GM19238 (cell line): ENCODE data around the gene RTCA.
"Not testable (repeated sequence)": the region's sequence is repeated elsewhere in the genome, so short reads cannot be mapped to it uniquely, and the experiment has no call there.

ENCODE experiments used
- DNase-seq: peaks from one replicate; pipeline ENCODE4 v3.0.0; 2011; ENCODE audit warnings: low spot score; ENCODE audit not compliant: insufficient read length

Gene RTCA

DNA sequence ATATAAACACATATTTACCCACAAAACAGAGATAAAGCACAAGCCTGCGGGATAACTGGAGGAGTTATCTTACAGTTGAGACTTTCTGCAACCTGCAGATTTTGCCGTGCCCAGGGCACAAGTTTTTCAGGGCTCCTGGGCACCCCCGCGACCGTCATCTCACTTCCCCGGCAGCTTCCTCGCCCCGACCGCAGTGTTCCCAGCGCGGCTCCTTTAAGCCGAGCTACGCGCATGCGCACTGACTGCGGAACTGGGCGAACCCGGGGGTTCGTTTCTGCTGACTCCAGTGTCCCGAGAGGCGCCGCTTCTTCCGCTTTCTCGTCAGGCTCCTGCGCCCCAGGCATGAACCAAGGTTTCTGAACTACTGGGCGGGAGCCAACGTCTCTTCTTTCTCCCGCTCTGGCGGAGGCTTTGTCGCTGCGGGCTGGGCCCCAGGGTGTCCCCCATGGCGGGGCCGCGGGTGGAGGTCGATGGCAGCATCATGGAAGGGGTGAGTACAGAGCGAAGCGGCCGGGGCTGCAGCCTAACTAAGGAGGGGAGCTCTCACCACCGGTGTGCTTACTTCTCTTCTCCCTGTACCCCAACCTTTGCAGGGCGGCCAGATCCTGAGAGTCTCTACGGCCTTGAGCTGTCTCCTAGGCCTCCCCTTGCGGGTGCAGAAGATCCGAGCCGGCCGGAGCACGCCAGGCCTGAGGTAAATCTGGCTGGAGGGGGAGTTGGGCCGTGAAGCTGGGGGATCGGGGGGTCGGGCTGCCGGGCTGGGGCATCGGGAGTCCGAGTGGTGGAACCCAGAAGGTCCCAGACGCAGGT lies at the start of gene RTCA:
Gene RTCA, plus strand, starts transcription at position 286 of the 810 bp plus-strand sequence. Its CDS starts 160 bp downstream, at position 446.
- peak; percentile 79 for DNase-seq

DNA sequence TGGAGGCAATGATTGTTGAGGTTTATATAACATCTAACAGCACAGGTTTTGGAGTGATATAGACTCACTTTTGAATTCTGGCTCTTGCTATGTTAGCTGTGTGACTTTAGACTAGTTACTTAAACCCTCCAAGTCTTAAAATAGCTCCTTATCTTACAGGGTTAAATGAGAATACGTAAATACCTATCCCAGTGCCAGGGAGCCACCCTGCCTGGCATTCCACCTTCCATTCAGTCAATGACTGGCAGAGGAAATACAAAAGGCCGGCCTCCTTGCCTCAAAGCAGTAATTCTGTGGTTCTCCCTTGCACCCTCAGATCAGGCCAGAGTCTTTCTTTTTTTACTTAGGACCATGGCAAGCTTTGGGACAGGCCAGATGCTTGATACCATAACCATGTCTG lies 48.2 kb upstream of the RTCA start:
- DNase-seq: no peak

DNA sequence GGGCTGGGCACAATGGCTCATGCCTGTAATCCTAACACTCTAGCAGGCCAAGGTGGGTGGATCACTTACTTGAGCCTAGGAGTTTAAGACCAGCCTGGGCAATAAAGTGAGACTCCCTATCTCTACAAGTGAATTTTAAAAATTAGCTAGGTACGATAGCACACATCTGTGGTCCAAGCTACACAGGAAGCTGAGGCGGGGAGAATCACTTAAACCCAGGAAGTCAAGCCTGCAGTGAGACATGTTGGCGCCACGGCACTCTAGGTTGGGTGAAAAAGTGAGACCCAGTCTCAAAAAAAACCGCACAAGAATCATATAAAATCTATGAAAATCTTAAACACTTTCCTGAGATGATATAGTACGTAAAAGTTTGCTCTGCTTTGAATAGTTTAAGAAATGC lies 46.6 kb upstream of the RTCA start:
- no peak for DNase-seq

DNA sequence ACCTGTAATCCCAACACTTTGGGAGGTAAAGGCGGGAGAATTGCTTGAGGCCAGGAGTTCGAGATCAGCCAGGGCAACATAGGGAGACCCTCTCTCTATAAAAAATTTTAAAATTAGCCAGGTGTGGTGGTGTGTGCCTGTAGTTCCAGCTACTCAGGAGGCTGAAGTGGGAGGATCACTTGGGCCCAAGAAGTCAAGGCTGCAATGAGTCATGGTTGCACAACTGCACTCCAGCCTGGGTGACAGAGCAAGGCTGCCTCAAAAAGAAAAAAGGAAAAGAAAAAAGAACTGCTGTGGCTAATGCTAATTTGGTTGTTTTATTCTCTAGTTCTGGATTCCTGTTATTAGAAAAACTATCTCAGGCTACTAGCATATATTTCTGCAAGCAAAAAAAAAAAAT lies 46.1 kb upstream of the RTCA start:
- no peak for DNase-seq

DNA sequence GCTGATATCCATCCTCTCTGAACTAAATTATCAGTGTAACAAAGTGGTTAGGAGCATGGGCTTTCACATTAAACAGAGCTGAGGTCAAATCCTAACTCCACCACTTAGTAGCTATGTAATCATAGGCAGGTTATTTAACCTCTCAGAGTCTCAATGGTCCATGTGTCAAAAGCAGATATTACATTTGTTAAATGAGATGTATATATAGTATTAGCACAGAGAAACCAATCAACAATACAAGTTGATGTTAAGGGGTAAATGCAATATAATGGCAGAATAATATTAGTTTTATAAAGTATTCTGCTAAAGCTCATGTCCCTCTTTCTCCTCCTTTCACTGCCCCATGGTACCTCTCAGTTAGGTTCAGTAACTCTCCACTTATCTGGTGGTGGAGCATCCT lies 43.6 kb upstream of the RTCA start:
- no peak for DNase-seq

DNA sequence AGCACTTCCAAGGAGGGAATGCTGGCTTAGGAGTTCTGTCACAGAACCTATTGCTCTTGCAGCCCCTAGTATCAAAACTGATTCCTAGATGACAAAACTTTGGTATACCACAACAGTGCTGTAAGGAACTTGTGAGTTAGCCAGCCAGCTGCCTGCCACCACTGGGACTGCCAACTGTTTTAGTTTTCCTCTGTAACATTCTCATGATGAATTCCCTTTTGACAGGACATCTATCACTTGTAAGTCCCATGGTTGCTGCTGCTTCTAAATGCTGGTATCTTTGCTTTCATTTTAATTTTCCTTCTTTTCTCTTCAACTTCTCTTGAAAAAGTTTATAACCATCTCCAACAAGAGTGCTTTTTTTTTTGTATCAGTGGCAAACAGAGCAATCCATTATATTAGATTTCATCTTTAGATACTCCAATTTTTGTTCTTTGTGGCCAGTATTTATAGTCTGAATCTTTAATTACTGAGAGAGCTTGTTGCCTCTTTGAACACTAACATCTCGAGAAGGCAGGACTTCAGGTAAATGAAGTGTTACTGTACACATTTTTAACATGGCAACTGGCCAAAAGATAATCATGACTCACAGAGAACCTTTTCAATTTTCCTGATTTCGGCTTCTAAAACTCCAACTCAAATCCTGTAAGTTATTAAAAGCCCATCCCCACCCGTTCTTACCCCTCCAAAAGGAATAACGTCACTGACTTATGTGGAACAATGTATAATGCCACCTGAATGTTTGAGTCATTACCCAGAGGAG lies 36.2 kb upstream of the RTCA start:
- DNase-seq: no peak

DNA sequence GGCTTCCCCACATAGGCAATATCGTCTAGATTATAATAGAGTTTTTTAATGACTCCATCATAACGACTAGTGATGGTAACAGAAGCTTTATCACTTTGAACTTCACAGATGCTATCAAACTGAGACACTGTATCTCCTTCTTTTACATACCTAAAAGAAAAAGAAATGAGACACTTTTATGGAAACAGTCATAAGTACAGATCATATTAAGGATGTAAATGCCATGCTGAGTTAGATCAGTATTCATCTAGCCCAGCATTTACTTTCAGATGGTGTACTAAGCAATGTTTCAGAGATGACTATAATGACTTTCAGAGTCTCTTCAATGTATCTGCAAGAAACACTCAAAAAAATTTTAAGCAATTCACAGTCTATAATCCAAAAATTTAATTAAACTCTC lies 35.3 kb upstream of the RTCA start:
- no peak for DNase-seq

DNA sequence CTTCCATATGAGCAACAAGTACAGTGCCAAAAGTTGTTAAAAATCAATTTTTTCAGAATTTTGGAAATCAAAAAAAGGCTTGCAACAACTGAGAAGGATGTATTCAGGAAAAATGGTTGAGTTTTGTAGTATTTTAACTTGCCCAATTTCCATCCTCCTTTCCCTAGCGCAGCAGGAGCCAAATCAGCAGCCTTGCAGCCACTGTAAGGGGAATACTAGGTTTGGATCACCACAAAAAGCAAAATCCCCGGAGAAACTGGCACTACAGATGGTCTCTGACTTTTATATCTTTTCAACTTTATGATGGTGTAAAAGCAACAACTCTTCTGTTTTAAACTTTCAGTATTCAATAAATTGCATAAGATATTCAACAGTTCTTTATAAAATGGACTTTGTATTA lies 34.3 kb upstream of the RTCA start:
- DNase-seq: no peak

DNA sequence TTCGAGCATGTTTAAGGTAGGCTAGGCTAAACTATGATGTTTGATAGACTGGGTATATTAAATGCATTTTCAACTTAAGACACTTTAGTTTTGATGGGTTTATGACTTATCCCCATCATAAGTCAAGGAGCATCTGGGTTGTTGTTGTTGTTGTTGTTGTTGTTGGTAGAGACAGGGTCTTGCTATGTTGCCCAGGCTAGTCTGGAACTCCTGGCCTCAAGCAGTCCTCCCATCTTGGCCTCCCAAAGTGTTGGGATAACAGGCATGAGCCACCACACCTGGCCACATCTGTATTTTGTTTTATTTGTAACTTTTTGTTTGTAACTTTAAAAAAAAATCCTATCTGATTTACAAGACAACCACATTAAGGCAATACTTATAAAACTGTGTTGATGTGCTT lies 33.9 kb upstream of the RTCA start:
- no peak for DNase-seq

DNA sequence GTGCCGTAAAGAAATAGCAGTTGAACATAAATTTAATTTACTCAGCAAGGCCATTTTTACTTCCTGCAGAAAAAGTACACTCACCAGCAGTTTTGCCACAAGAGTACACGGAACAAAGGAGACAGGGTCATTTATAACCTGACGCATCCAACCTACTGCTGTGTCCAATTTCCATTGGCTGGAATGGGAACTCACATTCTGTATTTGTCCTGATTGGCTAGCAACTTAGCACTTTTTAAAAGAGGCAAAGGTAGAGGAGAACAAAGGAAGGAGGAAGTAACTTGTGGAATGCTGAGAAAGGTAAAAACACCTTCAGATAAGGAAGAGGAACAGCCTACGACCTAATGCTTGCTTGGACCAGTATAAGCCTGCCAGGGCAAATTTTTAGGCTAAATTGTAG lies 32.5 kb upstream of the RTCA start:
- DNase-seq: not testable (repeated sequence)

DNA sequence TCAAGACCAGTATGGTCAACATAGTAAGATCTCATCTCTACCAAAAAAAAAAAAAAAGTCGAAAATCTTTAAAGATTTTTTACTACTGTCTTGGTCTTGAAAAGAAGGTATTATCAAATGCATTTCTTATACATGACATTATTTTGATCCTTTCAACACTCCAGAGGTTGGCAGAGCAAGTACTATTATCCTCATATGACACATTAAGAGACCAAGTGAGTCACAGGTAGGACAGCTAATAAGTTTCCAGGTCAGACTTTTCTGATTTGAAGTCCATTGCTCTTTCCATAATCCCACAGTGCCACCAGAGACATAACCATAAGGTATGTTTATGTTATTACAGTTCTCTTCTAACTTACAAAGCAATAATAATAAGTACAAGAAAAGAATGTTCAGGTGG lies 31.6 kb upstream of the RTCA start:
- DNase-seq: no peak

DNA sequence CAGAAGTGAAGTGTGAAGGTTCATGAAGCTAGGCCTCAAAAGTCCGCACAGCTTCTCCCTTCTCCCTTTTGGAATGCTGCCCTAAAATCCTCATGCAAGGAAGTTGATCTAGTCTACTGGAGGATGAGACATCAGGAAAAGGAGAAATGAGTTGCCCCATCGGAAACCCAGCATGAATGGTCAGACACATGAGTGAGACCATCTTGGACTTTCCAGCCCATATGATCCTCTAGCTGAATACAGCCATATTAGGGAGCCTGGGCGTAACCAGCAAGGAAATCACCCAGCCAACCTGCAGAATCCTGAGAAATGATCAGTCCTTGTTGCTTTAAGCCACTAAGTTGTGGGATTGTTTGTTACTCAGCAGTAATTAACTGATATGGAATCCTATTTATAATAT lies 28.9 kb upstream of the RTCA start:
- DNase-seq: no peak

DNA sequence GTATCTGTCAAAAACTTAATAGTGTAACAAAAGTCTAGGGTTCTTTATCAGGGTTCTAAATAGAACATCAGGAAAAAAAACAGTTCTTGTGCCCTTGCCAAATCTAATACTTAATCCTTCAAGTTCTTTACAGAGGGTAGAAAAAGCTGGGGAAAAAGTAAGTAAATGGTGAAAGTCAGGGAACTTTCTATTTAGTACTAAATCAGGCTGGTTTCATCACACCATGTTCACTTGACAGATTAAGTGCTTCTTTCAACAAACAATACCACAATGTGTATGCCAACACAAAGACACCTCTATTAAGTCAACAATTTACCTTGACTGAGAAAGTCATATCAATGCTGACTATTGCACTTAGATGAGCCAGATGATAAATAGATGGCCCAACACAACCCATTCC lies 26.1 kb upstream of the RTCA start:
- no peak for DNase-seq

DNA sequence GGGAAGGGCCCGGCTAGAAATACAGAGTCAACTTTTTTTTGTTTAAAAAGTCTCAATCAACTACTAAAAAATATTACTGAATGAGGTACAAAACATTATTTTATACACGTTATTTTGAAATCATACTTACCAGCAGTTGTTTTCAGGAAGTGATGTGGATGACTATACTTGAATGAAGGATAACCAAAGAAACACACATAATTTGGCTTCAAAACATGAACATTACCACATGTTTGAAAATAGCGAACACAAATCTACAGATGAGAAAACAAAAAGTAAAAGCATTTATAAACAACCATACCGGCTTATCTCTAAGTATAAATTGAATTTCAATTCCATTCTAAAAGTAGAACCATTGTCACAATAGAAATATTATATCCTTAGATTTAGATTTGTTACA lies 25.4 kb upstream of the RTCA start:
- no peak for DNase-seq

DNA sequence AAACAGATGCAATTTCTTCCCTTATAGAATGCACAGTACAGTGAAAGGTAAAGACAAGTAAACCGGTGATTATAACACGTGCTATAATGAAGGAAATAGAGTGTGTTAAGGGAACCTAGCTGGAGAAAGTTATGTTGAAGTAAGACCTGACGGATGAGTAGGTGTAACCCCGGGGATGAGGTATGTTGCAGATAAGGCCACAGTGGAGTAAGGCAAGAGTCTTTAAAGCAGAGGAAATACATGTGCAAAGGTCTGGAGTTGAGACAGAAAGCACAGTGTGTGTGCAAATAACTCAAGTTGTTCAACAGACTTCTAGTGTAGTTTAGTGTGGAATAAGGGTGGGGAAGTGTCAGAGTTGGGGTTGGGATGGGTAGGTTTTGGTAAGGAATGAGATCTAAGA lies 19.3 kb upstream of the RTCA start:
- DNase-seq: no peak

DNA sequence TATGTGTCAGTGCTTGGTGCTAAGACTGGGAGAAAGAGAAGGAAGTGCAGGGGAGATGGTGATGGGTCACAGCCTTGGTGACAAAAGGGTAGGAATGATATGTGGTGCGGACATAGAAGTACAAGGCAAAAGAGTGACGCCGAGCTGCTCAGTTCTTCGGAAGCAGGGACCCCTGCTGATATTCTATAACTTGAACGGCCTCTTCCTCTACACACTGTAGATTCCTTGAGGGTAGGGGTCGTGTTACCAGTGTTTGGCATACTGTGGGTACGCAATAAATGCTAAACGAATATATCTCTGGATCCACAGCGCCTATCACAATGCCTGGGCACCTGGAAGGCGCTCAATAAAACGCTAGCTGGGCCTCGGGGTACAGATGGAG lies 16.9 kb upstream of the RTCA start:
- no peak for DNase-seq

DNA sequence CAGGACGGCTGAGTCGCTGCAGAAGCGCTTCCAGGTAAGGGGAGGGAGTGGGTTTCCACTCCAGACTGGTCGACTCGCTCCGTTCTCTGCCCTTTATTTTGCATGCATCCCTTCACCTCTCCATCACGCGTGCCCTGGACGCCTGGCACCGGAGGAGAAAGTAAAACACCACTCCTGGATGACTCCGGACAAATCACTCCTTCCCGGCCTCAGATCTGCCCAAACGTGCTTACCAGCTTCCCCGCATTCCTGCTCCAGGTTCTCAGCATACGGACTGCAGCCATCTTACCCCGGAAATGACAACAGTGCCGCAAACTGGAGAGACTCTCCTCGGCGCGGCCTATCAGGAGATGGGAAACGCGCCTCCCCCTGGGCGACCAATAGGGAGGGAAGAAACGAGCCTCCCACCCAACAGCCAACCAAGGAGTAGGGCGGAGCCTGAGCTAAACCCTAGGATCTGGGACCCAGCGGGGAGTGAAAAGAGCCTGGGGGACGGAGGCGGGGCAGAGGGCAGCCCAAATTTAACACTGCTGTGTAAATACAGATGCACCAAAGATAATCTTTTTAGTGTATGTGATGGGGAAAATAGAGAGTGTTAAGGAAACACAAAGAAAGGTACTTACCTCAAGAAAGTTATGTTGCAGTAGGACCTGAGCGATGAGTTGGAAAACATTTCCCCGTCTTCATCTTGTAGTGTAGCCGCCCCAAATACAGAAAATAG lies 16.3 kb upstream of the RTCA start, which contains the start of gene DBT:
Gene DBT, minus strand, starts transcription at position 298 of the 721 bp plus-strand sequence. Its CDS starts 14 bp downstream, at position 284.
- peak; percentile 94 for DNase-seq

DNA sequence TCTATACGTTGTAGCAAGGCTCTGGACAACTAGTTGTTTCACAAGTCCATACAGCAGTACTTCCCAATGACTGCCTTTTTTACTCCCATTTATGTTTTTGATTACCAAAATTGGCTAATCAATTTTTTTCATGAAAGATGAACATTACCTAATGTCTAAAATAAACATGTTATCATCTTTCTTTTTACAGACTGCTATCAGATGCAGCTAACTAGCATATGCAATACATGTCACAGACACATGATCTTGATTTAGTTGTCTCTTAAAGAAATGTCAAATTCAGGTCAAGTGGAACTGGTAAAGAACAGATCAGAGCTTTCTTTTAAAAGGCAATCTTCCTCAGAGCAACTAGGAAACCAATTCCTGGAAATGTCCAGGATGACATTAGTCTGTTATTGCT lies 15.8 kb upstream of the RTCA start:
- no peak for DNase-seq

DNA sequence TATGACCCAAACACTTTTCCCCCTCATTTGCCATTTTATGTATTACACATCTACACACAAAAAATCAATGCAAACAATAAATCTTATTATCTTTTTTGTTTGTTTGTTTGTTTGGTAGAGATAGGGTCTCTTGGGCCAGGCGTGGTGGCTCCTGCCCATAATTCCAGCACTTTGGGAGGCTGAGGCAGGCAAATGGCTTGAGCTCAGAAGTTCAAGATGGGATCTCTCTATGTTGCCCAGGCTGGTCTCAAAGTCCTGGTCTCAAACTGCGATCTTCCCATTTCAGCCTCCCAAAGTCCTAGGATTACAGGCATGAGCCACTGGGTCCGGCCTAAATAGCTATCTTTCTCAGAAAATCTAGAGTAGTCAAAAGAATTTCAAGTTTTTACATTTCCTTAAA lies 15.2 kb upstream of the RTCA start:
- no peak for DNase-seq

DNA sequence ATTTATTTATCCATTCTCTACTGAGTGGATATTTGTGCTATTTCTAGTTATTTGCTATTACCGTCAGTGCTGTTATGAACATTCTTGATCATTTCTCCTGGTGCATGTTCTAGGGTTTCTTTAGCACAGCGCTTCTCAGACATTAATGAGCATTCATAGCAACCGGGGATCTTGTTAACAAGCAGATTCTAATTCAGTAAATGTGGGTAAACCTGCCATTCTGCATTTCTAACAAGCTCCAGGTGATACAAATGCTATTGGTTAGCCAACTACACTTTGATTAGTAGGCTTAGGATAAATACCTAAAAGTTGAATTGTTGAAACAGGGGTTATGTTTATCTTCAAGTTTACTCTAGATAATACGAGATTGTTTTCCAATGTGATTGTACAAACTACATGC lies 13.1 kb upstream of the RTCA start:
- no peak for DNase-seq

DNA sequence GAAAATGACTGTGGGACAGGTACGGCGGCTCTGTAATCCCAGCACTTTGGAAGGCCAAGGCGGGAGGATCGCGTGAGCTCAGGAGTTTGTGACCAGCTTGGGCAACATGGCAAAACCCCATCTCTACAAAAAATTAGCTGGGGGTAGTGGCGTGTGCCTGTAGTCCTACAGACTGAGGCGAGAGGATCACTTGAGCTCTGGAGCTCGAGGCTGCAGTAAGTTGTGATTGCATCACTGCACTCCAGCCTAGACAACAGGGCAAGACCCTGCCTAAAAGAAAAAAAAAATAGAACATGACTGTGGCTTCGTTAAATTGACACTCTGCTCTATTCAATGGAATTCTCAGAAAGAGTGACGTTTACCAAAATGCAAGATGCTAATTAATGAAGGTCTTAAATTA lies 12.5 kb upstream of the RTCA start:
- no peak for DNase-seq

DNA sequence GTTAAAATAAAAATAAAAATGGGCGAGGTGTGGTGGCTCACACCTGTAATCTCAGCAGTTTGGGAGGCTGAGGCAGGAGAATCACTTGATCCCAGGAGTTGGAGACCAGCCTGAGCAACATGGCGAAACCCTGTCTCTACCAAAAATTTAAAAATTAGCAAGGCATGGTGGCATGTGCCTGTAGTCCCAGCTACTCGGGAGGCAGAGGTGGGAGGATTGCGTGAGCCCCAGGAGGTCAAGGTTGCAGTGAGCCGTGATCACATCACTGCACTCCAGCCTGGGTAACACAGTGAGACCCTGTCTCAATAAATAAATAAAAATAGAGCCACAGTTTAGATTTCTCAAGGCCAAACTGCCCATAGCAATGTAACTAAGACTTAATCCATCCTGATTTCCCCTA lies 9.7 kb upstream of the RTCA start:
- not testable (repeated sequence) for DNase-seq
